GM06990 (cell line): Measurements from ENCODE around the gene ILDR2.

Experiments
- DNase-seq: peaks from one replicate; pipeline ENCODE4 v3.0.0-alpha.2; 2011; ENCODE audit not compliant: insufficient read length; ENCODE audit errors: extremely low read depth
- H3K27me3 ChIP-seq: replicated peaks from 2 replicates; pipeline ENCODE4 v1.6.0; 2011; ENCODE audit warnings: low read length; ENCODE audit not compliant: control insufficient read depth, insufficient read depth
- H3K36me3 ChIP-seq: 2 replicates; pipeline ENCODE4 v1.5.1; 2011; ENCODE audit warnings: low read length; ENCODE audit not compliant: control insufficient read depth, insufficient read depth
- H3K4me3 ChIP-seq: replicated peaks from 2 replicates; pipeline ENCODE4 v1.5.1; 2011; ENCODE audit warnings: low read depth, mild to moderate bottlenecking, control low read depth, low read length
- TF ChIP-seq, protein P1 (sequence below): IDR thresholded peaks from 2 replicates; pipeline ENCODE4 v1.5.1; 2011; ENCODE audit warnings: low read length, control low read depth, mild to moderate bottlenecking, inconsistent platforms; ENCODE audit not compliant: insufficient read depth, poor library complexity, severe bottlenecking

The ILDR2 gene

DNA sequence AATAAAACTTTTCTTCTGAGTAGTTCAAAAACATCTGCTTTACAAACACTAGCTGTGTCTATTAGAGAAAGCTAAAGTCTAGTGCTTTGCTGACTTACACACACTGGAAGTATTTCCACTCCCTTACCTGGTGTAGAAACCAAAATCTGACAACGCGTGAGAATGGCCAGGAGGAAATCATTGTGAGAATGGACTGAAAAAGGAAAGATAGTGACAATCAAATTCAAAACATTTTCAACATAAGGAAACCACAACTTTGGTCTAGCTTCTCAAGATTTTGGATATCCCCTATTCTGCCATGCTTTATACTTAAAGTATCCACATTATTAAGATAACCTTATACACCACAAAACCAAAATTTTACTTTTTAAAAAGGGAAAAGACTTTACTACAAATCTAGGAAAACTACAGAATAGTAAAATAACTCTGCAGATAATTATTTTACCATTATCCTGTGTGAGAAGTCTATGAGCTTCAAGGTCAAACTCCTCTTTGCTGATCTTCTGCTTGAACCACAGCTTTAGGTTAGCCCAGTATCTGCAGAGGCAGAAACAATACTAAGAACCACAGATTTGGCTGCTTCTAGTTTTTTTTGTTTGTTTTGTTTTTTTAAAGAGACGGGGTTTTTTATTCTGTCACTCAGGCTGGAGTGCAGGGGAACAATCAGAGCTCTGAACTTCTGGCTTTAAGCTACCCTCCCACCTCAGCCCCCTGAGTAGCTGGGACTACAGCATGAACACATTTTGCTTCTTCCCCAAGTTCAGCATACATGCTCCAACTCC is 105.8 kb downstream of the ILDR2 start:
- H3K36me3 ChIP-seq = no peaks in the 10 kb centered on the region; the same call in none of the 2 replicates
- TF ChIP-seq, protein P1, sequence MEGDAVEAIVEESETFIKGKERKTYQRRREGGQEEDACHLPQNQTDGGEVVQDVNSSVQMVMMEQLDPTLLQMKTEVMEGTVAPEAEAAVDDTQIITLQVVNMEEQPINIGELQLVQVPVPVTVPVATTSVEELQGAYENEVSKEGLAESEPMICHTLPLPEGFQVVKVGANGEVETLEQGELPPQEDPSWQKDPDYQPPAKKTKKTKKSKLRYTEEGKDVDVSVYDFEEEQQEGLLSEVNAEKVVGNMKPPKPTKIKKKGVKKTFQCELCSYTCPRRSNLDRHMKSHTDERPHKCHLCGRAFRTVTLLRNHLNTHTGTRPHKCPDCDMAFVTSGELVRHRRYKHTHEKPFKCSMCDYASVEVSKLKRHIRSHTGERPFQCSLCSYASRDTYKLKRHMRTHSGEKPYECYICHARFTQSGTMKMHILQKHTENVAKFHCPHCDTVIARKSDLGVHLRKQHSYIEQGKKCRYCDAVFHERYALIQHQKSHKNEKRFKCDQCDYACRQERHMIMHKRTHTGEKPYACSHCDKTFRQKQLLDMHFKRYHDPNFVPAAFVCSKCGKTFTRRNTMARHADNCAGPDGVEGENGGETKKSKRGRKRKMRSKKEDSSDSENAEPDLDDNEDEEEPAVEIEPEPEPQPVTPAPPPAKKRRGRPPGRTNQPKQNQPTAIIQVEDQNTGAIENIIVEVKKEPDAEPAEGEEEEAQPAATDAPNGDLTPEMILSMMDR = no peak
- no peak overlapping the region for H3K4me3 ChIP-seq
- H3K27me3 ChIP-seq = no peaks in the 10 kb centered on the region
- DNase-seq = no peak

- Histone ChIP-seq H3K36me3 (no peaks in the 10 kb centered on the region; the same call in none of the 2 replicates), H3K4me3 (no peak overlapping the region), H3K27me3 (no peaks in the 10 kb centered on the region)
- TF ChIP-seq, protein P1 = no peak
- no peak for DNase-seq
Observed at GRCh38 chr1:166868639-166869038, 106.7 kb downstream of the ILDR2 start.

- no peak for DNase-seq
- H3K4me3 ChIP-seq = no peak overlapping the region
- no peaks in the 10 kb centered on the region for H3K27me3 ChIP-seq
- TF ChIP-seq, protein P1 = no peak
- H3K36me3 ChIP-seq = peaks cover 2% of the 10 kb centered on the region
Observed at GRCh38 chr1:166865926-166866325, 109.4 kb downstream of the ILDR2 start.

DNA sequence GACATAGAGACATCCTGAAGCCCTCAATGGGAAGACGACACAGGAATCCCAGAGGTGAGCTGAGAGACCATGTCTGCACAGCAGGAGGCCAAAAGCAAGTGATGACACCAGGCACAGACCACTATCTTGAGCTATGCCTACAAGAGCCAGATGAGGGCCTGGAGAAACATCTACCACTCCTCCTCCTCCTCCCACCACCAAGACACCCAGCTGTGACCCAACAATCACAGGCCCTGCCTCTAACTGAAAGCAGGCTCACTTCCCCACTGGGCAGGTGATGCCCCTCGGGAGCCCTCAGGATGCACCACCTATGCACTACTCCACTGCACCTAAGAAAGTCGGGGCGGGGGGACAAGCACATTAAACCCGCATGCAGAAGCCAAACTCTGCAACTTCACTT is 115.7 kb downstream of the ILDR2 start:
- no peak for DNase-seq
- Histone ChIP-seq H3K4me3 (no peak overlapping the region), H3K27me3 (no peaks in the 10 kb centered on the region), H3K36me3 (peaks cover 12% of the 10 kb centered on the region)
- TF ChIP-seq, protein P1 = no peak

DNA sequence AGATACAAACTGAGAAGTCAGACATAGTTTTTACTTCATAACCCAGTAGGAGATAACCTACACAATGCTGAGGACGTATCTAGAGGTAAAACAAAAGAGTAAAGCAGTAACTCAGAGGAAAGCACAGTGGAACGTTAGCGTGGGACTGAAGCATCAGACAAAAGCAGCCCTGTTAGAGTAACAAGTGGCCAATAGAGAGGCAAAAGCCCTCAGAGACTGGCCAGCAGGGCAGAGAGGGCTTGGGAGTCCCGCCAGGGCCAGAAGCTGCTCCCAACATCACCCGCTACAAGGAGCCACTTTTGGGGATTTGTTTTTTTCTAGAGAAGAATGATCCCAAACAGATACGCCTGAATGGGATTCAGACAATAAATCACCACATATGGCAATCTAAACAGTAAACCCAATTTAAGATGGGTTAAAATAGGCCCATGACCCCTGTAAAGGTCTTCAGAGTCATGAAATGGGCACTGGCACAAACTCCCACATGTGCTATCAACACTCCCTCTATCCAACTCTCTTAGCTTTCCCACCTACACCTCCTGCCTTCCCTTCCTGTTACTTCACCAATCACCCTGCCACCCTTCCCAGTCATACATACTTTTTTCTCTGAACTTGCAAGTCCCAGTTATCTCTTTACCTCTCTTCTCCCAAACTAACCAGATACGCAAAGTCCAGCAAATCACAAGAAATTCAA is 116.5 kb downstream of the ILDR2 start:
- Histone ChIP-seq H3K4me3 (no peak overlapping the region), H3K27me3 (no peaks in the 10 kb centered on the region), H3K36me3 (peaks cover 12% of the 10 kb centered on the region)
- no peak for DNase-seq
- TF ChIP-seq, protein P1 = no peak
